ENCODE measurements around the gene MX1. TPM values are rescaled to one million over a fixed set of nuclear protein-coding genes. Genes with fewer than 3 reads are reported as not detected.

Gene MX1
- total and polyA plus RNA-seq, 2 of the 13 experiments (the other 11 are each of a cell fraction or from before 2014, with no cell fraction given), result 2.6 to 5.8 TPM

GRCh38 chr21:41483415-41483814 is 57.4 kb downstream of the MX1 start:
- ChIA-PET CTCF (ENCODE audit: low intra/inter-chr PET ratio, low total read pairs) (no interaction called here), POLR2A (no interaction called here)
- ATAC-seq (no peak), FAIRE-seq (no peak), DNase-seq (ENCODE audit: low spot score) (no peak)
- Histone ChIP-seq H3K27ac (ENCODE audit: extremely low read length, insufficient read depth, low read length) (no peak overlapping the region), H3K4me1 (ENCODE audit: insufficient read depth, low read length) (peaks cover 16% of the 10 kb centered on the region), H3K27me3 (ENCODE audit: control insufficient read depth in 1 of 2, insufficient read depth in 2 of 2, low read length in 2 of 2) (no peaks in the 10 kb centered on the region), H3K79me2 (ENCODE audit: insufficient read depth, low read length) (no peaks in the 10 kb centered on the region), H3K9ac (ENCODE audit: insufficient read depth, low read depth, low read length) (no peak overlapping the region), H3K9me3 (ENCODE audit: low read length) (no peaks in the 10 kb centered on the region), H2AFZ (ENCODE audit: low read length) (no peak overlapping the region), H3K36me3 (replicated peaks in 1 of 2; ENCODE audit: control insufficient read depth in 1 of 2, insufficient read depth in 2 of 2, low read length in 2 of 2) (no peaks in the 10 kb centered on the region), H3K4me2 (ENCODE audit: low read depth, low read length) (no peak overlapping the region), H4K20me1 (ENCODE audit: insufficient read depth, low read length) (no peaks in the 10 kb centered on the region), H3K4me3 (replicated peaks in 1 of 3; ENCODE audit: insufficient read depth in 1 of 3, low read depth in 2 of 3, low read length in 3 of 3) (no peak overlapping the region)
- in situ Hi-C loops (cut with HindIII; ENCODE audit: extremely low pct_ligation_motif_present, low pct_unique_long_range_greater_than_20kb), result no loop called here
- TF ChIP-seq USF2 (IDR thresholded peaks at IDR 0.05; ENCODE audit: low read depth, low read length), result no peak
- no peak for TF ChIP-seq USF2 (CRISPR knock-in tag; IDR thresholded peaks at IDR 0.05; ENCODE audit: borderline replicate concordance)
- no peak for TF ChIP-seq ZNF770 (CRISPR knock-in tag; IDR thresholded peaks at IDR 0.05)
- TF ChIP-seq RAD21 (CRISPR knock-in tag; IDR thresholded peaks at IDR 0.05), result no peak
- TF ChIP-seq KLF11 (CRISPR knock-in tag; IDR thresholded peaks at IDR 0.05), result no peak
- TF ChIP-seq ZNF138 (CRISPR knock-in tag; IDR thresholded peaks at IDR 0.05; ENCODE audit: low read depth), result no peak
- TF ChIP-seq IRF2 (CRISPR knock-in tag; IDR thresholded peaks at IDR 0.05), result no peak
- TF ChIP-seq KLF6 (CRISPR knock-in tag; IDR thresholded peaks at IDR 0.05), result no peak
- TF ChIP-seq ZC3H4 (CRISPR knock-in tag; IDR thresholded peaks at IDR 0.05; ENCODE audit: borderline replicate concordance), result no peak
- no peak for TF ChIP-seq FOXO4 (CRISPR knock-in tag; conservative IDR thresholded peaks at IDR 0.05)
- no peak for TF ChIP-seq ZNF749 (CRISPR knock-in tag; IDR thresholded peaks at IDR 0.05; ENCODE audit: borderline replicate concordance)
- no peak for TF ChIP-seq ARNT2 (CRISPR knock-in tag; IDR thresholded peaks at IDR 0.05; ENCODE audit: low read depth)
- TF ChIP-seq ZNF34 (CRISPR knock-in tag; IDR thresholded peaks at IDR 0.05; ENCODE audit: borderline replicate concordance), result no peak
- TF ChIP-seq U2AF1 (optimal IDR thresholded peaks at IDR 0.05; ENCODE audit: low read depth, low read length), result no peak
- no peak for TF ChIP-seq MEIS1 (CRISPR knock-in tag; IDR thresholded peaks at IDR 0.05; ENCODE audit: borderline replicate concordance)
- TF ChIP-seq JARID2 (CRISPR knock-in tag; IDR thresholded peaks at IDR 0.05; ENCODE audit: insufficient replicate concordance), result no peak
- TF ChIP-seq MED8 (CRISPR knock-in tag; IDR thresholded peaks at IDR 0.05; ENCODE audit: insufficient replicate concordance), result no peak
- BruUV-seq (replicated peaks), result no TSS peak
- intact Hi-C loops (cut with micrococcal nuclease; ENCODE audit: unreplicated experiment), result no loop called here
- WGBS (ENCODE audit: low lambda C conversion rate), result 90% methylated on average over 12 of the region's 12 CpGs

Data from HepG2 (cell line).